UCSD-AML1 (cell line): ENCODE measurements around the gene ZBTB16.

Source experiments
- DNase-seq: peaks from one replicate; lab custom pipeline; 2025; ENCODE audit not compliant: unreplicated experiment; lab: John Stamatoyannopoulos, UW

The ZBTB16 gene

DNA sequence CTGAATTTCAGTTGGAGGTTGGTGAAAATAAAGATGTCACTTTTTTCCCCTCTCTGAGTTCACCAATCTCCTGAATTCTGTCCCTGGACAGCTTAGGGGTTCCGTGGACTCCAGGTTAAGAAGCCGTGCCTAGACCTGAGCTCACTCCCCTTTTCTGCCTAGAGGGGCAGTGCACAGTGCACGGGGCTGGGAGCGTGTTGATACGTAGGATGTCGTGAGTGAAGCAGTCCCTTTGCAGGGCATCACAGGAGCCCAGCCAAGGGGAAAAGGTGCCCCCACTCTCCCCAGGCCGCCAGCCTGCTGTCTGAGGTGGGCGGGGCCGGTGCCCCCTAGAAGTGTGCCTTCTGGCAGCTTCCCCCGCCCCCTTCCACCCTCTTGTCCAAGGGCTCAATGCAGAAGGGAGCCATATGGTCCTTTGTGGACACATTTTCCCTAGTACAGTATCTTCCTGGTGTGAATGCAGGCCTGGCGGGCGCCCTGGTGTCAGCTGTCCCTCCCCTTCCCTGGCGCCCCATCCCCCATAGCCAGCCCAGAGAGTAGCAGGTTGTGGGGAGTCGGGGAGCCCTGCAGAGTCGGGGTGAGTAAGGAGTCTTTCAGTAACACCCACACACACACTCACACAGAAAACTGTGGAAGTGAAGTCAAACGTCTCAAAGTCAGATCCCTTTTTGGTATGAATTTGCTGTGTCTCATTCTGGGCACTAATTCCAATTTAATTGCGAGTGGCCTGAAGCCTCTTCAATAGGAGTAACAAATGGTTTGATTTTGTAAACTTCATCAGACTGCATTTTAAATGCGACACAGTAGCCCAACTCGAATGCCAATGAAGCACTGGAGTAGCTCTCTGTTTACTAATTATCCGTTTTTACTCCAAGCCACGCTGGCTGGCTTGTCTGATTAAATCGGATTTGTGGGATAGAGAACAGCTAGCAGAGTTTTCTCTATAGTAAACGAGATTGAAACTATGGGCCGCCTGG, 169.2 kb downstream of the ZBTB16 start:
- DNase-seq: no peak

DNA sequence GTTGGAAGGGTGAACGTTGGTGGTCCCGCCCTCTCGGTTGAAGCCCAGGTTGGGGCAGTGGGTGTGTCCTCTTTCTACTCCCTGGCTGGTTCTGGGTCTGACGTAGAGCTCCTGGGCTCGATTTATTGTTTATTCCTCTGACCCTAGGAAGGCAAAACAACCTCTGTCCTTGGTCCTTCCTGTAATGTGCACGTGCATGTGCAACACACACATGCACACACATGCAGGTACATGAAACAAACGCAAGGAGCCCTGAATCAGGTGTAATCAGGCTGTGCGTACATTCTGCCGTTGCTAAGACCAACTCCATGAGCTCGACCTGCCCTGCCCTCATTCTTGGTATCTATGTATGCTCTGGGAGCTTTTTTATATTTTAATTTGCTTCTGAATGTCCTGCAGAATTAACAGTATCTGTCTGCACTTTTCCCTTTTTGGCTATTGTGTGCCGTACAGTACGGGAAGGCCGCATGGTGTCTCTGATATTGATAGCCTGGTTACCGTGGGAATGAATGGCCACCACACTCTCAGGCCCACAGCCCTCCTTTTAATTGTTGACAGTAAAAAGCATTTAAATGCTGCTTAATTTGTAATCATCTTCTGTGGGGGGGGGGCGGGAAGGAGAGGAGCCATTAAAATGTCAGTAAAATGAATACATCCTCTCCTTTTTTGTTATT, 170.7 kb downstream of the ZBTB16 start:
- DNase-seq: no peak

DNA sequence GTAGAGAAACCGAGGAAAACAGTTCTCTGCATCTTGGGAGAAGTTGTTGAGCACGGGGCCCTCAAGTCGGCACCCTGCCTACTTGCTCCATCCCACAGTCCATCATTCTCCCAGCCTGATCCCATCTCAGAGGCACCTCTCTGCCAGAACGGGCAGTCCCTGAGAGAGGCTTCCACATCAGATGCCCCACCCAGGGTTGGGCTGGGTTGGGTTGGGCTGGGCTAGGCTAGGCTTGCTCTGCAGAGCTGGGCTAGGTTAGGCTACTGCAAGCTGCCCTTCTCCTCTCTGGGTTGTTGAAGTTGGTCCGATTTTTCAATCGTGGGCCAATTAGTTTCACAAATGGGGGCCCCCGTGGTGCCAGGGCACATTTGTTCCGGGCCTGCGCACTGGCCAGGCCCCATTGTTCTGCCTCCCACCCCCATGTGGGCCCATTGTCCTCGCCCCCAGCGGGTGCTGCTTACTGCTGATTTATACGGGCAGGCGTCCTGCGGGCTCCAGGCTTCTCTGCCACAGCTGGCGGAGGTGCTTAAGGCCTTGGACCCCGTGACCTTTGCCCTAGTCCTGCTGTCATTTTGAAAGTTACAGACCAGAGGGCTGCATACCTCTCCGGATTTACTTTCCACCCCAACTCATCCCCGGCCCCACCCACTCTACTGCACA, 173.0 kb downstream of the ZBTB16 start:
- DNase-seq: no peak

DNA sequence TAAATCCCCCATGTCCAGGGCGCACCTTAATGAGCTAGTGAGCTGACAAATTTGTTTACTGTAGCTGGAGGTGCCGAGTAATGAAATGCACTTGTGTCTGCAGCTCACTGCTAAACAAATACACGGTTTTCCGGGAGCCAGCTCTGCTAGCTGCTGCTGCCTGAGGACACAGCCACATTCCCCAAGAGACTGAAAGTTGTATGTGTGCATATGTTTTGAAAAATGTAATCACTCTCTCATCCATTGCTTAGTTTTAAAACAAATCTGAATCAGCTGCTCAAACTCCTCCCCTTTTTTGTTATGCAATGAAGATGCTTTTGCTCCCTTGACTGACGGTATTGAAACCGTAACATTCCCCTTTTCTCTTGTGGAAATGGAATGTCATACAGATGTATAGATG, 174.2 kb downstream of the ZBTB16 start:
- no peak for DNase-seq

DNA sequence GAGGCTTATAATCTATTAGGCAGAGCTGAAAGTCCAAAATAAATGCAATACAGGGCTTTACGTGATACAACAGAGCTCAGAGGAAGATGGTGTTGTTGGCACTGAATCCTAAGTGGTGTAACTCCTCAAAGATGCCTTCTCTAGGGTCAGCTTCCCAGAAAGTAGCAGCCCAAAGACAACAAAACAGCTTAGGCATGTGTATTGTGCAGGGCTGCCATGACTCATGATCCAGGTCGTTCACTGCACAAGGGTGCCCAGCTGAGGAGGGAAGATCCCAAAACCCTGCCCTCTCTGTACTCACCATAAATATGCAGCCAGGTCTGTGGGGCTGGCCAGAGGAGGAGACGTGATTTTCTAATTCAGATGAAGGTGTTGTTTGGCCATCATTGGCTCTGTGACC, 177.3 kb downstream of the ZBTB16 start:
- DNase-seq: no peak

DNA sequence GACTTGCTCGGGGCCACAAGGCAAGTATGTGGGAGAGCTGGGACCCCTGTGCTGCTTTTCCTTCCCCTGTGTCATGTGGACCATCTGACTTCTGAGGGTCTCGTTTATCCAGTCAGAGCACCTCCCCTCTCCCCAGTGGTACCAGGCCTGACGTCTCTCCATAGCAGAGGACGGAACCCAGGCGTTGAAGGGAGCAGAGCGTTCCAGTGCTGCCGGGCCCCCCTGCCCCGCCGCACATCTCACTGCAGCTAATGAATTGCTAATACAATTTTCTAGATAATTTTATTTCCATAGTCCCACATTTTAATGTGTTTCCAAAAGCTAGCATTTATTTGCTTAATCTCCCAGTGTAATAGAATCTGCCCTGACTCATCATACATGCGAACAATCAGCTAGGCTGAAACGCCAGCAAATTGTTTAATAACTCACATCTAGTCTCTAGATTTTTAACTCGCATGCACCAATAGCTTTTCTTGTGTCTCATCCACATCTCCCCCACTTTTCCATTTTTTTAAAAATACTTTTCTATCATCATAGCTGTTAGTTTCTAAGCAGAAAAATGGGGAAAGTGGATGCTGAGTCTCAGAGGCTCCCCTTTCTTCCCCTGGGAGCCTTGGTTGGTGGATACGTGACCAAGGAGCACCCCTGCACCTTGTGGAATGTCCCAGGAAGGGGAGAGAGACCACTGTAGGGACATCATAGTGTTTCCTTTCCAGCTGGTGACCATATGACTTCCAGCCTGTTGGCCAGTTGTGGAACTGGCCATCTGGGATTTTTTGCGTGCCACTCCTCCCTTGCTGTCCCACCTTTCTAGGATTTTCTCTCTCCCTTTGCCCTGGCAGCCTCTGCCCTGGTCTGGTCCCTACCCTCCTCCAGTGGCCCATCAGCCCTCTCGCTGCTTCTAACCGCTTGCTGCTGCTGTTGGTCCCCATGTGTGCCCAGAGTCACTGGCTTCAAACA, 178.1 kb downstream of the ZBTB16 start:
- DNase-seq: no peak

DNA sequence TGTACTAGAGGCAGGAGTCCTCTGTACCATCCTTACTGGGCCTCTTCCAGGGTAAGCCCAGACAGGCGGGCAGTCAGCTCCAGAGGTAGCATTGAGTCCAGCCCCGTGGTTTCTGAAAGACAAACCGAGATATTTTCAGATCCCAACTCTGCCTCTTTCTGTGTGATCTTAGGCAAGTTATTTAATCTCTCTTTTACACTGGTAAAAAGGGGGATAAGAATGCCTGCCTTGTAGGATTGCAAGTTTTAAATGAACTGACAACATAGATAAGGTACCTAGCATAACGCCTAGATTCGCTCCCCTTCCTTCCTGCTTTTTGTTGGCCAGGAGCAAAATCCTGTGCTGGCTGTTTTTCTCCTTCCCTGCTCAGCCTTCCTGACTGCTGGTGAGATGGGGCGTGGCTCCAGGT, 180.2 kb downstream of the ZBTB16 start:
- DNase-seq: no peak

DNA sequence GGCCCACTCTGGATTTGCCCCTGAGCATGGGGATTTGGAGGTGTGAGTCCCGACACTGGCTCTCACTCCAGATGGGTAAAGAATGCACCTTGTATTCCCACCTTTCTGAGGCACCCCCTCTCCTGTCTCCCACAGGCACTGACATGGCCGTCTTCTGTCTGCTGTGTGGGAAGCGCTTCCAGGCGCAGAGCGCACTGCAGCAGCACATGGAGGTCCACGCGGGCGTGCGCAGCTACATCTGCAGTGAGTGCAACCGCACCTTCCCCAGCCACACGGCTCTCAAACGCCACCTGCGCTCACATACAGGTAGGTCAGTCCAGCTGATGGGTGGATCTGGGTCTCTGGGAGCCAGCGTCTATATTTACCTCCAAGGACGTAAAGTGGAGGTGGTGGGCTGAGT, 182.5 kb downstream of the ZBTB16 start:
- no peak for DNase-seq

DNA sequence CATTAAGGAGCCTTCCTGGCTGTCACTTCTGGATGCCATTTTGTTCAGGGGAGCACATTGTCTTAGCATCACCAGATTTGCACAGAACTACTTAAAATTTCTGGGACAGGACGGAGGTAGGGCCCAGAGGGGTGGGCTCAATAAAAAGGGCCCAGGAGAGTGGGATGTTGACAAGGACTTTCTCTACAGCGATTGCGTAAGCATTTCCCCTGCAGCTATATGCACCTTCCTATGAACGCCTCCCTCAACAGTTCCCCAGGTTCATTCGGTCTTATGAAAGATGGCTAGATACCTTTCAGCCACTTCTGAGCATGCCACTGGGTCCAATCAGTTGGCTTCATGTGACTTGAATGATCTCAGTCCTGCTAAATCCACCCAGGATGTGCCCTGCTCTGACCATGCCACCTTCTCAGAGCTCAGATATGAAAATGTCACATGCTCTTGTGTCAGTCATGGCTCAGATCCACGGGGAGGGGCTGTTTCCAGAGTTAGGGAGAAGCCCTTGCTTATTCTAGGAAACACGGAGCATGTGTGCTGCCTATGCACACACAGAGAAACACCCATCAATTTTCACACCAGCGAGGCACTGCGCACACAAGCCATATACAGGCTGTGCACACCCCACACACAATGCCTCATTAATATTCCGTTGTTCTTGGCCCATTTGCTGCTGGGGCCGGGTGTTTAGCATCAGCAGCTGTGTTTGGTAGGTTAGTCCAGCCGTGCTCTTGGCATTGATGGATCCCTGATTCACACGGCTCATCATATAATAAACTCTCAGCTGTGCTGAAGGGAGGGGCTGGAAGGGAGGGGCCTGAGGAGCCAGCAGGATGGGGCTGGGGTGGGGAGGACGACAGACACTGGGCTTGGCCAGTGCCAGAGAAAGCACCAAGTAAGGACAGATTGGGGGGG, 184.2 kb downstream of the ZBTB16 start:
- DNase-seq: no peak

DNA sequence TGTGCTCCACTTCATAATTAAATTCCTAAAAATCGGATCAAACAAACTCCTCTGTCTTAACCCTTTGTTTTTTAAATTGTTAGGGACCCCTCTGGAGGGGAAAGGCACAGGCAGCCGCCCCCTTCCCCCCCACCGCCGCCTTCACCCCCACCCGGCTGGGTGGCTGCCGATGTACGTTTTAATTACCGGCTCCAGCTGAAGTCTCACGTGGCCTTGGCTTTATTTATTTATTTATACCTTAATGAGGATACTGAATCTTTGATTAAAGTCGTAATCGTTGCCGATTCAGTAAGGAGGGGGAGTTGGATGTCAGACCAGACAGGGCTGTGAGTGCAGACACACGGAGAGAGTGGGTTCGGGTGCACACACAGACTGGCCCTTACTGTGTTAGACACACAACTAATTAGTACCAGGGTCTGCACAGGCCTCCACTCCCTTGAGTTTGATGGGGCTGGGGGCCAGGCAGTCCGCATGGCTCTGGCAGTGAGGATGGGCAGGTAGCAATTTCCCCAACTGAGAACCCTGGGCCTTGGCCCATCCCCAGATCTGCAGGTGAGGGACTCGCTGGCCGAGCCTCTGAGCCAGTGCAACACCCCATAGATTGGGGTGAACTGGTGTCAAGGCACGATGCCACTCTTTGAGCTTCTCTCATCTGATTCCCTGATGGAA, 185.3 kb downstream of the ZBTB16 start:
- no peak for DNase-seq

DNA sequence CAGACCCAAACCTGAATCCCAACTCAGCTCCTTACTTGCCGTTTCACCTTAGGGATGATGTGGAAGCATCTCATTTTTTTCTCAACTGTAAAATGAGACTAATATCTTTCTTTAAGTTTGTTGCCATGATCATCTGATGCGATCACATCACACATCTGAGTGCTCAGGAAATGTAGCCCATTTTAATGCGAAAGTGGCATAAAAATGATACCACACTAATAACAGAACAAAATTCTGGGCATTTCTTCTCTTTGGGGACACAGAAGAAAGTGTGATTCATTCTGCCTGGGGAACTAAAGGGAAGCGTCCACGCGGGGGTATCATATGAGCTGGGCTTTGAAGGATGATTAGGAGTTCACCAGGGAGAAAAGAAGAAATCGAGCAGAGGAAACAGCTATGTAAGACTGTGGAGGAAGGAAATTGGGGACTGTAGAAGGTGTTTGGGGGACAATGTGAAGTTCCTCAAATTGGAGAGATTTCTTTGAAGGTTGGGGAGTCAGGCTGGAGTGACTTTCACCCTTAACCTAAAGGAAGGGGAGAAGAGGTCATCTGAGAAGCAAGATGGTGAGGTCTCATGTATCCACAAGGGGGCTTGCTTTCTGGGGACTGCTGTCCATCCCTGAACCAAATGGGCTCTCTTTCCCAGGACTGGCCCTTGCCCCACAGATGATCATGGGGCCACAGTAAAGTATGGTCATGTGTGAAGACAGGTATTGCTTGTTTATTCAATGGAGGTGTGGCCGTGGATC, 187.0 kb downstream of the ZBTB16 start:
- DNase-seq: no peak

DNA sequence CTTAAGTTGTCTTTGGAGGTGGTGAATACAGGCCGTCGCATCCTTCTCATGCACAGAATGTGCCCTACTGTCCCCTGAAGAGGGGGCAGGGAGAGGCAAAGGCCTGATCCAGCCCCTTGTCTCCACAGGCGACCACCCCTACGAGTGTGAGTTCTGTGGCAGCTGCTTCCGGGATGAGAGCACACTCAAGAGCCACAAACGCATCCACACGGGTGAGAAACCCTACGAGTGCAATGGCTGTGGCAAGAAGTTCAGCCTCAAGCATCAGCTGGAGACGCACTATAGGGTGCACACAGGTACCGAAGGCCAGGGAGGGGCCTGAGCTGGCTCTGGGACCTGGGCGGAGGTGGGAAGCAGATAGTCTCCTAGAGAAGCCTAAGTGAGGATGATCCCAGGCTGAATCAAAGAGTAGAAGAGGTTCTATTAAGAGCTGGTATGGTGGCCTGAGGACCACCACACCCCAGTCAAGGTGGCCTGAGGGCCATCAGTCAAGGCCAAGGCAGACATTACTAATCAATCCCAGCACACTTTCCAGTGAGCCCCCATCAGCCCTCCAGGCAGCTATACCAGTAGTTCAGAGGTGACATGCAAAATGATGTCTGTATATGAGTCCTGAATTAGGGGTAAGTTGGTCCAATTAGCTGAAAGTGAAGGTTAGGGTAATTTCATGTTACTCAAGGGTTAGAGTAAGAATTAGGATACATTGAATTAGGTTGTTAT, 187.7 kb downstream of the ZBTB16 start:
- DNase-seq: no peak

DNA sequence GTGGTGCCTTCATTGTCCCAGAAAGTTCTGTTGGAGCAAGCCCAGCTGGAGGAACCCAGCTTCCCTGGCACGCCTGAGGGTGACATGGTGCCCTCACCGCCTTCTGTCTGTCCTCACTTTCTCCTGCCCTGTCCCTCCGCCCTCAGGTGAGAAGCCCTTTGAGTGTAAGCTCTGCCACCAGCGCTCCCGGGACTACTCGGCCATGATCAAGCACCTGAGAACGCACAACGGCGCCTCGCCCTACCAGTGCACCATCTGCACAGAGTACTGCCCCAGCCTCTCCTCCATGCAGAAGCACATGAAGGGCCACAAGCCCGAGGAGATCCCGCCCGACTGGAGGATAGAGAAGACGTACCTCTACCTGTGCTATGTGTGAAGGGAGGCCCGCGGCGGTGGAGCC, 190.7 kb downstream of the ZBTB16 start:
- DNase-seq: no peak

DNA sequence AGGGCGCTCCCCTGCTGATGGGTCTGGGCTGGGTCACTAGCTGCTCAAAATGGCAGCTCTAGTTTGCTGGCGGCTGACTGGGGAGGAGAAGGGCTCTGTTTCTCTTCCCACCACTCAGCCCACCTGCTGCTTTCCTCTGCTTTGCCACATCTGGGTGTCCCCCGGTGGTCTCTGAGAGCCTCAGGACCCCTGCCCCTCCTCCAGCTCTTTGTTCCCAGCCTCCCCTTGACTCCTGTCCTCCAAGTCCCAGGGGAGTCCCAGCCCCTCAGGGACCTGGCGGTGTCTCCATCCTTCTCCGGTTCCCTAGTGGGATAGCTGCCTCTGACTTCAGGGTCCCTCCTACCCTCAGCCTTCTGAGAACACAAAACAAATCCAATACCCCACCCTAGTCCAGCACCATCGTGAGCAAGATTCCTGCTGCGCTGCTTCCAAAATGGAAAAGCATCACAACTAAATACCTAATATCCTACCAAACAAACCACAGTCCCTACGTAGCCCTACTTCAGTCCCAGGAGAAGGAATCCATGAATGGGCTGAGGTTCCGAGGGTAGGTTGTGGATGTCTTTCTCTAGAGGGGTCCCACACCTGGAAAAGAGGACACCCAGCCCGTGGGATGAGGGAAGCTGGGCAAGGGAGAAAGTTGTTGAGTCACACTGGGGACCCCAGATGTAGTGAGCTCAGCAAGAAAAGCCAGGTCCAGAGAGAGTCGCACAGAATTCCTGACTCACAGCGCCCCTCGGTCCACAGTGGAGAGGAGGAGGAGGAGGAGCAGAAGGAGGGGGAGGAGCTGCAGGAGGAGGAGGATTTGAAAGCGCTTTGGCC, 191.7 kb downstream of the ZBTB16 start:
- no peak for DNase-seq

DNA sequence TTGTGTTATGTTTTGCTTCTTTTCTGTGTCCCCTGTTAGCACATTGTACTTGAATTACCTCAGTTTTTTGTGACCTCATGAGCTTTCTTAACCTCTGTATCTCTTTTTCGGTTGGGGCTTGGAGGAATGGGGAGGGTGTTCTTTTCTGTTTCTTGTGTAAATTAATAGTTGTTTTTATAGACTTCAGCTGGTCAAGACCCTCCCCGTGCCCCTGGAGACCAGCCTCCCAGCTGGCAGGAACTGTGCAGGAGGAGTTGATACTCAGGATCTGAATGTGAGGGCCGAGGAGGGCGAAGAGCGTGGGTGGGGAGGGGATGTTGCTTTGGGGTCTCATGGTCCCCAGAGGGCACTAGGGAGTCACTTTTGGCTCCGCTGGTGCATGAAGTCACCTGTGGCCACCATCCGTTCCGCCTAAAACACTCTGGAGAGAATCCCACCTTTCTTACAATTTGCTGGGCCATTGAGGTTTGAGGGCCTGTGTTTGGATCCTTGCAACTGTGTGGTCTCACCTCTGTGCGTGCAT, 192.4 kb downstream of the ZBTB16 start:
- no peak for DNase-seq

DNA sequence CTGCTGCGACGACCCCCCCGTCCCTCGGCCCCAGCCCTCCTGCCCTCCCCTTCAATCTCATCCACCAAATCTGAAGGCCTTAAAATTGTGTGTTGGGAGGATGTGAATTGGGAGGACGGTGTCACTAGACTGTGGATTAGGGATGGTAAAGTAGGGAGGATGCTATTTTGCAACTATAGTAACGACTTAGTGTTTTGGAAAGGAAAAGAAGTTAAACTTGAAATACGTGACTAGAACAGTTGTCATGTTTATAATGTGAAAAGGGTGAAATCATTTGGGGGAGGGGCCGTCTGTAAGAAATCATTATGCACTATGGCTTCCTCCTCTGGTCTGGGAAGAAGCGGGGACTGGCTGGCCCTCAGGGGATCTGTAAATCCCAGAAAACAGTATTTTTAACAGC, 193.3 kb downstream of the ZBTB16 start:
- DNase-seq: no peak

DNA sequence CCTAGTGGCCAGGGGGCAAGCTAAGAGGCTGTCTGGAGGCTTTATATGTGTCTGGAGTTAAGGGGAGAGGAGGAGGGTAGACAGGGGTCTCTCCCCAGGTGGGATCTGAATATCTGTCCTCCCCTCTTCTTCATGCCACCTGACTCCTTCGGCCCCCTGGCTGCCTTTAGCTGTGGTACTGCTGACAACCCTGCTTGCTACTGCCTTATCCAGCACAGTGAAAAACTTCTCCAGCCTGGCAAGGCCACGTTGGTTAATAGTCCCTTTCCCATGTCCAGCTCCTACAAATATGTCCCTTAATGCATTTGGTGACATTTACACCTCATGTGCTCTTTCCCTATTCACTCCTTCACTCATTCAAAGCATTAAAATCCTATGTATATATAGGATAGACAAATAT, 194.3 kb downstream of the ZBTB16 start:
- no peak for DNase-seq
